ENCODE data around the gene ATG4B.
"Not testable (repeated sequence)": the region's sequence is repeated elsewhere in the genome, so short reads cannot be mapped to it uniquely, and the experiment has no call there.

DNA sequence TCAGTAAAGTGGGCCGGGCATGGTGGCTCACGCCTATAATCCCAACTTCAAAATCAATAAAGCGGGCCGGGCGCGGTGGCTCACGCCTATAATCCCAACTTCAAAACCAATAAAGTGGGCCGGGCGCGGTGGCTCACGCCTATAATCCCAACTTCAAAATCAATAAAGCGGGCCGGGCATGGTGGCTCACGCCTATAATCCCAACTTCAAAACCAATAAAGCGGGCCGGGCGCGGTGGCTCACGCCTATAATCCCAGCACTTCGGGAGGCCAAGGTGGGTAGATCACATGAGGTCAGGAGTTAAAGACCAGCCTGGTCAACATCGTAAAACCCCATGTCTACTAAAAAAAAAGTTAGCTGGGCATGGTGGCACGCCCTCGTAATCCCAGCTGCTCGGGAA is 25.2 kb downstream of the ATG4B start:
- not testable (repeated sequence) for TF ChIP-seq POLR2A, EP300 (IDR thresholded peaks at IDR 0.05)
